HepG2 (cell line): ENCODE results near the gene CDCP2. TPM values are rescaled to one million over a fixed set of nuclear protein-coding genes. Genes with fewer than 3 reads are reported as not detected.

Experiments used
- ATF7-NPFF ChIP-seq: sonication (generic); formaldehyde crosslinking; IDR thresholded peaks from 2 replicates; pipeline ENCODE4 v1.8.1; 2023; ENCODE audit warnings: mild to moderate bottlenecking, low read depth, missing genetic modification reagents, moderate library complexity
- CBX5 ChIP-seq: sonication (generic); formaldehyde crosslinking; IDR thresholded peaks from 2 replicates; pipeline ENCODE4 v1.4.0; 2020; ENCODE audit warnings: missing genetic modification reagents, borderline replicate concordance
- CENPT ChIP-seq: sonication (generic); formaldehyde crosslinking; IDR thresholded peaks from 2 replicates; pipeline ENCODE4 v1.8.0; 2022; ENCODE audit warnings: low read depth, mild to moderate bottlenecking, moderate library complexity, missing genetic modification reagents
- E2F1 ChIP-seq: sonication (generic); formaldehyde crosslinking; IDR thresholded peaks from 2 replicates; pipeline ENCODE4 v1.5.0; 2020; ENCODE audit warnings: missing genetic modification reagents
- HIVEP1 ChIP-seq: sonication (generic); formaldehyde crosslinking; IDR thresholded peaks from 2 replicates; pipeline ENCODE4 v1.4.0; 2020; ENCODE audit warnings: mild to moderate bottlenecking, missing genetic modification reagents
- KAT7 ChIP-seq: IDR thresholded peaks from 2 replicates; pipeline ENCODE4 v1.6.1; 2018; ENCODE audit warnings: borderline replicate concordance, missing compliant biosample characterization
- MXD3 ChIP-seq: IDR thresholded peaks from 2 replicates; pipeline ENCODE4 v1.6.1; 2016; ENCODE audit warnings: mild to moderate bottlenecking, missing biosample characterization, missing genetic modification reagents
- NAIF1 ChIP-seq: sonication (generic); formaldehyde crosslinking; IDR thresholded peaks from 2 replicates; pipeline ENCODE4 v1.5.0; 2020; ENCODE audit warnings: mild to moderate bottlenecking, missing genetic modification reagents, borderline replicate concordance
- NR2F1 ChIP-seq, 2 experiments: fragments of 450-650 bp in 1 of 2; formaldehyde crosslinking in 1 of 2; IDR thresholded peaks; 2 replicates each; pipeline versions ENCODE4 v1.5.0 to v1.6.1; 2016 to 2020; ENCODE audit warnings: mild to moderate bottlenecking in 1 of 2, missing compliant biosample characterization in 1 of 2, missing genetic modification reagents in 1 of 2, moderate library complexity in 1 of 2
- PHF21A ChIP-seq: sonication (generic); formaldehyde crosslinking; IDR thresholded peaks from 2 replicates; pipeline ENCODE4 v1.5.0; 2020; ENCODE audit warnings: mild to moderate bottlenecking, missing genetic modification reagents
- RAD21 ChIP-seq: fragments of 450-650 bp; formaldehyde crosslinking; IDR thresholded peaks from 2 replicates; pipeline ENCODE4 v1.5.0; 2020; ENCODE audit warnings: mild to moderate bottlenecking
- RXRB ChIP-seq: IDR thresholded peaks from 2 replicates; pipeline ENCODE4 v1.6.1; 2016; ENCODE audit warnings: borderline replicate concordance, missing genetic modification reagents, missing compliant biosample characterization
- SMAD1 ChIP-seq: sonication (generic); formaldehyde crosslinking; IDR thresholded peaks from 2 replicates; pipeline ENCODE4 v1.4.0; 2020; ENCODE audit warnings: missing genetic modification reagents, low read depth, mild to moderate bottlenecking, borderline replicate concordance
- SMAD9 ChIP-seq: sonication (generic); formaldehyde crosslinking; IDR thresholded peaks from 2 replicates; pipeline ENCODE4 v1.5.1; 2020; ENCODE audit warnings: mild to moderate bottlenecking, missing genetic modification reagents
- XBP1 ChIP-seq: sonication (generic); formaldehyde crosslinking; IDR thresholded peaks from 2 replicates; pipeline ENCODE4 v1.5.0; 2020; ENCODE audit warnings: missing genetic modification reagents
- ZBTB38 ChIP-seq: sonication (generic); formaldehyde crosslinking; IDR thresholded peaks from 2 replicates; pipeline ENCODE4 v1.5.1; 2020; ENCODE audit warnings: mild to moderate bottlenecking, missing genetic modification reagents
- ZBTB46 ChIP-seq: sonication (generic); formaldehyde crosslinking; IDR thresholded peaks from 2 replicates; pipeline ENCODE4 v1.4.0; 2020; ENCODE audit warnings: mild to moderate bottlenecking, missing genetic modification reagents, borderline replicate concordance
- ZNF318 ChIP-seq: sonication (generic); formaldehyde crosslinking; IDR thresholded peaks from 2 replicates; pipeline ENCODE4 v1.4.0; 2020; ENCODE audit warnings: mild to moderate bottlenecking, missing genetic modification reagents
- polyA plus RNA-seq, 8 experiments: library from polyadenylated mRNA; depleted of rRNA in 3 of 8; stranded (reverse) in 7 of 8; unstranded in 1 of 8; fragments of >200 nt; fragmentation: Illumina TruSeq in 4 of 8; extraction: Trizol in 4 of 8; gene quantifications; 2 replicates each; pipeline versions ENCODE4 v1.2.1 to v1.2.3, GENCODE V29; 2011 to 2016; ENCODE audit warnings: low read depth in 4 of 8, missing spikeins in 1 of 8, mixed read lengths in 1 of 8; ENCODE audit not compliant: insufficient read depth in 1 of 8
- total RNA-seq, 5 experiments: library from RNA; depleted of rRNA; stranded (reverse); fragments of >200 nt; fragmentation: Illumina TruSeq; extraction: Trizol; gene quantifications; 2 replicates each; pipeline ENCODE4 v1.2.3, GENCODE V29; 2016; ENCODE audit warnings: low read depth in 1 of 5

CDCP2 gene
- total and polyA plus RNA-seq, 2 of the 13 experiments (the other 11 are each of a cell fraction or from before 2014, with no cell fraction given), result not detected

GRCh38 chr1:54121482-54122134, 31.2 kb downstream of the CDCP2 start (continued):
- 0 out of 2 replicates have a peak, but pooled peaks have one; percentile 31 for TF ChIP-seq CBX5 (CRISPR knock-in tag)
- 0 out of 2 replicates have a peak, but pooled peaks have one; percentile 22 for TF ChIP-seq ZBTB38
- peak; percentile 89 for TF ChIP-seq RAD21 (CRISPR knock-in tag)
- no peak for TF ChIP-seq XBP1 (CRISPR knock-in tag)
- TF ChIP-seq PHF21A (CRISPR knock-in tag), result no peak
- TF ChIP-seq NAIF1 (CRISPR knock-in tag), result no peak
- TF ChIP-seq RXRB (CRISPR knock-in tag), result no peak; the same call in 1 of the 2 replicates
- no peak for TF ChIP-seq SMAD9 (CRISPR knock-in tag)
- no peak for TF ChIP-seq CENPT (CRISPR knock-in tag)
- TF ChIP-seq SMAD1 (CRISPR knock-in tag), result no peak
- TF ChIP-seq MXD3 (CRISPR knock-in tag), result no peak
- TF ChIP-seq NR2F1 (CRISPR knock-in tag; IDR thresholded peaks at IDR 0.05), result no peak
- no peak for TF ChIP-seq ZBTB46
- 0 out of 2 replicates have a peak, but pooled peaks have one; percentile 33 for TF ChIP-seq HIVEP1 (CRISPR knock-in tag)
- no peak for TF ChIP-seq ATF7-NPFF (CRISPR knock-in tag)
- TF ChIP-seq E2F1 (CRISPR knock-in tag), result no peak
- 0 out of 2 replicates have a peak, but pooled peaks have one; percentile 59 for TF ChIP-seq ZNF318 (CRISPR knock-in tag)
- no peak for TF ChIP-seq KAT7 (CRISPR knock-in tag)
